ENCODE measurements around the gene PWWP2B.
"Not testable (repeated sequence)": the region's sequence is repeated elsewhere in the genome, so short reads cannot be mapped to it uniquely, and the experiment has no call there.

The PWWP2B gene

DNA sequence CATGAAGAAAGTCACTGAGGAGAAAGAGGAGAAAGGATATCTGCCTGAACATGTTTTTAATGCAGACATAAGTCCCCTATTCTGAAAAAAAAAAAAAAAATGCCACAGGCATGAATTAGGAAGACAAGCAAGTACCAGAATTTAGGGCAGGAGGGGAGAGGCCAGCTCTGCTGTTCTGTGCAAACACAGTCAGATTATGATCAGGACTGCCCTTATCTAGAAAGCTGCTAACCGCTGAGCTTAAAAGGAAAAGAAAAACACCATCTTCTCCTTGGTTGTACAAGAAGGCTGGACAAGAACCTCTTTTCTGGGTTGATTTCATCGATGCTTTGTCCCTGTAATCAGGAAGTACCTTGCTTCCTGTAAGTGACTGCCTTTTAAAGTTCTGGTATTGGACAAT is 15.3 kb upstream of the PWWP2B start:
- no peak for DNase-seq (ENCODE audit: low read depth in 3 of 3)

DNA sequence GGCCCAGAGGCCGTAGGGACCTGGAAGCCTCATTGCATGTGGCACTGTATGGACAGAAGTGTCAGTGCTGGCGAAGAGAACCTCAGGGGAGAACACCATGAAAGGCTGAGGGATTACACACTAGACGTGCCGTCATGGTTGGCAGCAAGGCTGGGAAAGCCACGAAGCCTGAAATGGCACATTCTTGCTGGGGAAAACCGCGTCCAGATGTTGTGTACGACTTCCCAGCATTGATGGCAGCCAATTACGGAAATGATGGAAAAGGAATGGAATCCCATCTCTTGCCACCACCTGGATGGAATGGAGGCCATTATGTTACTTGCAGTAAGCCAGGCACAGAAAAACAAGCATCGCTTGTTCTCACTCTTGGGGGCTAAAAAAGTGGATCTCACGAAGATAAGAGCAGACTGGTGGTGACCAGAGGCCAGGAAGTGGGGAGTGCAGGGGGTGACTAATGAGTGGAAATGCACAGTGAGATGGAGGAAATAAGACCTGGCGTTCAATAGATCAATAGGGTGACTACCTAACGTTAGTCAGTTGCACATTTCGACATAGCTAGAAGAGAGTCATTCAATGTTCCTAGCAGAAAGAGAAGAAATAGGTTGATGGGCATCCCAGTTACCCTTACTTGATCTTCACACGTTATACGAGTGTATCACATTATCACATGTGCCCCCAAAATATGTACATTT is 14.6 kb upstream of the PWWP2B start:
- DNase-seq (ENCODE audit: low read depth in 3 of 3) = no peak

DNA sequence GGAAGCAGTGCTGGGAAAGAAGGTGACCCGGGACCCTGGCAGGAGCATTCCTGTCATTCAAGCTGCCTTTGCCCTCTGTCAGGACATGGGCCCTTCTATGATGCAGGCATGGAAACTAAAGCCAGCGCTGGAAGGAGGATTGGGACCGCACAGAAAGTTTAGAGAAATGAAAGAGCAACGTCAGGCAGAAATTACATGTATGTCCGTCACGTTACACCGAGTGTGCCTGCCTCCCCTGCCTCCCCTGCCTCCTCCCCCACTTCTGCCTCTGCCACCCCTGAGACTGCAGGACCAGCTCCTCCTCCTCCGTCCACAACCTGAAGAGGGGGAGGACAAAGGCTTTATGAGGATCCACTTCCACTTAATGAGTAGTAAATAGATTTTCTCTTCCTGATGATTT is 13.9 kb upstream of the PWWP2B start:
- DNase-seq (ENCODE audit: low read depth in 3 of 3) = no peak

DNA sequence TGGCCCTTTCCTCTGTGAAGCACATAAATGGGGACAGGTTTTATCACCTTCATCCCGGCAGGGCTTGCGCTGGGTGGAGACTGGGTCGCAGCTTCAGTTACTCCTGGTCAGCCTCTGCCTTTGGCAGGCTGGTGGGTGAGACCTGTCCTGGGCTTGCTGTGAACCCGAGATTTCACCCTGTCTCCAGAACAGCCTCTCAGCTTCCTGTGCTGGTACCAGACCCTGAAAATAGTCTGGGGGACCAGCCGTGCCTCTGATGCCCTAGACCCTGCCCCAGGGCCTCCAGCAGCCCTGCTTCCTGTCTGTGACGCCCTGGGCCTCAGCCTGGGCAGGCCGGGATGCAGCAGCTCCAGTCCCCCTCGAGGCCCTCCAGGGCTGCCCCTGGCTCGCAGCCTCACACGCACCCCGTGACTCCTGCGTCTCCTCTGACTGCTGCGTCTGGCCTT is 13.2 kb upstream of the PWWP2B start:
- DNase-seq (ENCODE audit: low read depth in 3 of 3) = no peak

DNA sequence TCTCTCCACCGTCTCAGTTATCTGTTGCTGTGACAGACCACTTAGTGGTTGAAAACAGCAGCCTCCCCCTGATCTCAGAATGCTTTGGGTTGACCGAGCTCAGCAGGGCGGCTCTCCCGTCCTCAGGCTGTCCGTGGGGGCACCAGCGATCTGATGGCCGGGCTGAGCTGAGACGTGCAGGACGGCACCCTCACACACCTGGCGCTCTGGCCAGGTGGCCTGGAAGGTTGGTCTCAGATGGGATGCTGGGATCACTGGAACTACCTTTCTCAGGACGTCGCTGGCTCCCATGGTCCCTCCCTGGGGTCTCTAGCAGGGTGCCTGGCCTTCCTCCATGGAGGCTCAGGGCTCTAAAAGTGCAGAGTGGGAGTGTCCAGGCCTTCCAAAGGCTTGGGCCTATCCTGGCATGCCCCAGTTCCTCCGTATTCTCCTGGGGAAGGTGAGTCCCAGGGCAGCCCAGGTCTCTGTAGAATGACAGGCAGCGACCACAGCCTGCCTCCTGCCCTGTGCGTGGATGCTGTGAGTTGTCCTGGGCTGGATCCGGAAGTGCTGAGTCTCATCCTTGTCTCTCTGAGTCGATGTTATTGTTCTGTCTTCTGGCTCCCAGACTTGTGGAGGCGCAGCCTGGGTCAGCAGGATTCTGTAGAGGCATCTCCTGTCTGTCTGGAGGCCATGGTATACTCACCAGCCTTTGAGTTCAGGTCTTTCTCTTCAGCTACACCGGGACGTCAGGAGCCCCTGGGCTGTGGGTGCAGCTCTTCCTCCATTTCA is 12.2 kb upstream of the PWWP2B start:
- no peak for DNase-seq (ENCODE audit: low read depth in 3 of 3)

DNA sequence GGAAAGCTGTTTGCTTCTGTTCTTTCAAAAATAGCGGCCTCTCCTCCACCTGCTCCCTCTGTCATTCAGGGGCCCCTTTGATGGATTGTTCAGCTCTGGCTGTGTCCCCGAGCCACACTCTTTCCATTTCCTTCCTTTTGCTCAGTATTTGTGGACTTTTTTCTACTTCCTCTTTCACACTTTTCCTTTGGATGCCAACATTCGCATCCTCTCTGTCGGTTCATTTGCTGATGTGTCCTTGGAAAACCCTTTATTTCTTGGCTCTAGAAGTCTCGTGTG is 11.7 kb upstream of the PWWP2B start:
- no peak for DNase-seq (ENCODE audit: low read depth in 3 of 3)

DNA sequence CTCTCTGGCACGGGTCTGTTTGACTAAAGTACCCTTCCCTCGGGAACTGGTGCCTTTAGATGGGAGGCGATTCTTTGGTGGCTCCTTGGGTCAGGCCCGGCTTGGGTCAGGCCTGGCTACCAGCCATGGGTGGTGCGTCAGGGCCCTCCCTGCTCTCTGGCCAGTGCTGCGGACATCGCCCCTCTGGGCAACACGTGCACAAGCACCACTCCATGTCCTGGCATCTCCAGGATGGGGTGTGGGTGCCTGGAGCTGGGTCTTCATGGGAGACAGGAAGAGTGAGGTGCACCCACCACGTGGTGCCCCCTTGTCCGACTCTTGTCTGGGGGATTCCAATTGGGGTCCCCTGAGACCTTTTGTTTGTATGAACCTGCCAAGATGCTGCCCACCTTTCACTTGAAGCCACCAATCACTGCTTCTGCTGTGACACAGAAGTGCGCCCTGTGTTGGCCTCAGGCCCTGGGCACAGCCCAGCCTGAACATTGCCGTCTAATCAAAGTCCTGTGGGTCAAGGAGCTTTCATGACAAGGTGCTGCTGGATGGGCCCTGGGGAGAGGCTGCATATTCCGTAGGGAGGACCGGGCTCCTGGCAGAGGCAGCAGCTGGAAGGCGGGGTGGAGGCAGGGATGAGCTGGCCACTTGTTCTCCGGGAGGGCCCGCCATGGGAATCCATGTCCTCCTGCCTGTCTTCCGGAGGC is 11.1 kb upstream of the PWWP2B start:
- DNase-seq (ENCODE audit: low read depth in 3 of 3) = no peak

DNA sequence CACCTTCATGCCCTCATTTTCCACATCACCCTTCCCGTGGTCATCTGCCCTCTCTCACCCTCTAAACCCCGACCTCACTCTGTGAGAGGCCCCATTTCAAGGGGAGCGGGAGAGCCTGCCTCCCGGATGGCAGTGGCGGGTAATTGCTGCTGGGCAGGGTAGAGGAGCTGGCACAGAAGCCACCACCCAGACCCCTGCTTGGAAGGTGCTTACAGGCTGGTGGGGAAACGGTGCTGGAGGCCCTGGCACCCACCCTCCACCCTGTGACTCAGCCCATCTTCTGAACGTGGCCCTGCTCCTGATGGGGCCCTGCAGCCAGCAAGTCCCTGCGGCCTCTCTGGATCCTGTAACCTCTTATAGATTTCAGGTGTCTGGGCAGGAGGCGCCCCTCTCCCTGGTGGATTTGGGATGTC is 10.6 kb upstream of the PWWP2B start:
- no peak for DNase-seq (ENCODE audit: low read depth in 3 of 3)

DNA sequence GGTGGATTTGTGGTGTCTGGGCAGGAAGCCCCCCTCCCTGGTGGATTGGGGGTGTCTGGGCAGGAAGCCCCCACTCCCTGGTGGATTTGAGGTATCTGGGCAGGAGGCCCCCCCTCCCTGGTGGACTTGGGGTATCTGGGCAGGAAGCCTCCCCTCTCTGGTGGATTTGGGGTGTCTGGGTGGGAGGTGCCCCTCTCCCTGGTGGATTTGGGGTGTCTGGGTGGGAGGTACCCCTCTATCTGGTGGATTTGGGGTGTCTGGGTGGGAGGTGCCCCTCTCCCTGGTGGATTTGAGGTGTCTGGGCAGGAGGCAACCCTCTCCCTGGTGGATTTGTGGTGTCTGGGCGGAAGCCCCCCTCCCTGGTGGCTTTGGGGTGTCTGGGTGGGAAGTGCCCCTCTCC is 10.1 kb upstream of the PWWP2B start:
- DNase-seq (ENCODE audit: low read depth in 3 of 3) = not testable (repeated sequence)

DNA sequence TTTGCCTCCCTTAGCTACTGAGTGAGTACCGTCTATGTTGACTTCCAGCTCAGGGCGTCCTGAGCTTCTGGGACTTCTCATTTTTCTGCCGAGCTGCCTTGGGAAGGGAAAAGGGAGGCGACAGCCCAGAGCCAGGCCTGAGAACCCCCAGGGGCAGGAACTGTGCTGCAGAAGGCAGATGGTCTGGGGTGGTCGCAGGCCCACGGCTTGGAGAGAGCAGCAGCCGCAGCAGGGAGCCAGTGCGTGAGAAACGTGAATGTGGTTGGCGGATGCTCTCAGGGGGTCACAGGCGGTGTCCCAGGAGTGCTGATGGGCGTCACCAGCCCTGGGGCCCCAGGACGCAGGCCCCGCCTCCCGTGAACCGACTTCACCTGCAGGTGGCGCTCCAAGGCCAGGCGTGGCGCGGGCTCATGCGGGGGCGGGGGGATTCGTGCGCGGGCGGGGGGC is 9.2 kb upstream of the PWWP2B start:
- DNase-seq (ENCODE audit: low read depth in 3 of 3) = peak; percentile 41 to 77 (median 52)

DNA sequence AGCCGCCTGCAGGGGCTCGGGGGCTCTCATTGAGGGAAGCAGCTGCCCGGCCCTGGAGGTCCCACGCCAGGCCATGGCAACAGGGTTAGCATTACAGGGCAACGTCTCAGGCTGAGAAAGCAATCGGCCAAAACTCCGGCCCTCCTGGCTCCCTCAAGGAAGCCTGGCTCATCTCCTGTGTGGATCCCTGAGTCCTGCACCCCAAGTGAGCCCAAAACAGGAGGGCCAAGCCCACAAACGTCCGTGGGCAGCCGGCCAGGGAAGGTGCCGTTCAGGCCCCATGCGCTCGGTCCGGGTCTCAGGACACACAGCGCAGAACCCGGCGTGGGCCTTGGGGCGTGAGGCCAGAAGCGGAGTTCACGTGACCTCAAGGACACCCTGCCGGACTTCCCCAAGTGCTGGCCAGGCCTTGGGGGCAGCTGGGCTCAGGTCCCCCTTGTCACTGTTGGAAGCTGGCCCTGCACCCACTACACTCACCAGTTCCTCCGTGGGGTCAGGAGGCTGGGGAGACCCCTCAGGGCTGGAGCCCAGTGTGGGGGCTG is 8.0 kb upstream of the PWWP2B start:
- no peak for DNase-seq (ENCODE audit: low read depth in 3 of 3)

DNA sequence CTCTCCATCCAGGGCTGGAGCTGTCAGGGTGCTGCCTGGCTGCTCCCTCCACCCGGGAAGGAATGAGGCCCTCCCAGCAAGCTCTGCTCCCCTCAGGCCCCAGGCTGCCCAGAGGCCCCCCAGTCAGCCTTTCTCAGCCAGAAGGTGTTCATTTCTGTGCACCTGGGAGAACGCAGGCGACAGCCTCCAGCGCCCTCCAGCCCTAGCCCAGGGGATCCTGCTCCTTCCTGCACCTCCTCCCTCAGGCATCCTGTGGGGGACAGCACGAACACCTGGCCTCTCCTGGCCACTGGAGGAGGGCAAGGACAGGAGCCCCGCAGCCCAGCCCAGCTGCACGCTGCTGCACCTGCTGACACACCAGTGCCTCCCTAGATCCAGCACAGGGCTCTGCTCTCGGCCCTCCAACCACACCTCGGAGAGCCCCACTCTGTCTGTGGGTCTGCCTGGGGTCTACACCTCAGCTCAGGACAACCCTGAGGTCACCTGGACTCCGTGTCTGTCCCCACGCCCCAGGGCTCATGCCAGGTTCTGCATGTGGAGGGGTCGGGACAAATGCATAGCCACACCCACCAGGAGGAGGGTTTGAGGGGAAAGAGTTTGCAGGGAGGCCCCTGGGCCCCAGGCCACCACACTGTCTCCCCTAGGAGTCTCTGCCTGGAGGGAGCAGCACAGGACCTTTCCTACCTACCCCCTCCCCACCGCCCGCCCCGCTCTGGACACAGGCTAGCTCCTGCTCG is 7.4 kb upstream of the PWWP2B start:
- no peak for DNase-seq (ENCODE audit: low read depth in 3 of 3)

DNA sequence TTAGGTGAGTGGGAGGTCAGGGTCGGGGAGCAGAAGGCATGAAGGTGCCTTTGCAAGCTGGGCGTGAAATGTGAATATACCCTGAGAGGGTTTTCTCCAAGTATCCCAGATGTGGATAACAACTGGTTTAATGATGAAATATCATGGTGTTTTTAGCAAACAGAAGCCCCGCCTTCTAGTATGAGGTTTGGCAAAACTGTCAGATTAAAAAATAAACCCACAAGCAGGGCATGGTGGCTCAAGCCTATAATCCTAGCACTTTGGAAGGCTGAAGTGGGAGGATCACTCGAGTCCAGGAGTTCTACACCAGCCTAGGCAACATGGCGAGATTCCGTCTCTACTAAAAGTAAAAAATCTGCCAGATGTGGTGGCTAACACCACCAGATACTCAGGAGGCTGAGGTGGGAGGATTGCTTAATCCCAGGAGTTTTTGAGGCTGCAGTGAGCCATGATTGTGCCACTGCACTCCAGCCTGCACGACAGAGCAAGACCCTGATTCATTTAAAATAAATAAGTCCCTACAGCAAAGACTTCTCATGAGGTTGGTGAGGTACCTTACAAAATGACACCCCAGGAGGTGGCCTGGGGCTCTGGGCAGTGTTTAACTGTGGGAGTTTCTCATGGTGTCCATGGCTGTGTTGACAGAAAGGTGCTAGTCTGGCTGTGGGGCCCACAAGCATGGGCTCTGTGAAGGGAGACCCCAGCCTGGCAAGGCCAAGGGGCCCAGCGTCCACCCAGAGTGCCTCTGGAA is 6.7 kb upstream of the PWWP2B start:
- DNase-seq (ENCODE audit: low read depth in 3 of 3) = no peak

DNA sequence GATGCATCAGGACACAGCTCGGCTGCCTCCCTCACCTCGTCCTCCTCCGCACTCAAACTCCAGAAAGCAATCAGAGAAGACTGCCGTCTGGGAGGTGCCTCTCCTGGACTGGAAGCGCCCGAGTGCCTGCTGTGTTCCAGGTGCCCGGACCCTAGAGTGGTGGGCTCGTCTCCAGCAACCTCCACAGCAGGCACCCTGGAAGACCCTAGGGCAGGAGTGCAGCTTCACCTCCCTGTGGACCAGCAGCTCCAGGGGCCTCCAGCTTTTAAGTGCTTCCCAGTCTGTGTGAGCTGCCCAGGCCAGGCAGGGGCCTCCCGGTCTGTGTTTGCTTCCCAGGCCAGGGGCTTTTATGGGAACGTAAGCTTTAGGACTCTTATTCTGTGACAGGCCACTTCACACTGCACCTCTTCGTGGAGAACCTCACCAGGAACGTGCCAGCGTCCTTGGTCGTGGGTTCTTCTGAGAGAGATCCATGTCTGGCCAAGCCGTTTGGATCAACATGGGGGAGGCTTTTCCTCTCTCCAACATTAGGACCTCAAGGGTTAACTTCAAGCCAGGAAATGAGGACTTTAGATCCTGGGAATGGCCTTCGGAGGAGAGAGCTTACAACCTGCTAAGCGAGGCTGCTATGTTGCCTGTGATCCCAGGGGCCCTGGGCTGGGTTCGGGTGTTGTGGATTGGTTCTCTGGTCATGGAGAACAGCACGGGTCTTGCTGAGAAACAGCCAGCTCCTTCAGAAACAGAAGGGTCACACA is 5.9 kb upstream of the PWWP2B start:
- no peak for DNase-seq (ENCODE audit: low read depth in 3 of 3)

DNA sequence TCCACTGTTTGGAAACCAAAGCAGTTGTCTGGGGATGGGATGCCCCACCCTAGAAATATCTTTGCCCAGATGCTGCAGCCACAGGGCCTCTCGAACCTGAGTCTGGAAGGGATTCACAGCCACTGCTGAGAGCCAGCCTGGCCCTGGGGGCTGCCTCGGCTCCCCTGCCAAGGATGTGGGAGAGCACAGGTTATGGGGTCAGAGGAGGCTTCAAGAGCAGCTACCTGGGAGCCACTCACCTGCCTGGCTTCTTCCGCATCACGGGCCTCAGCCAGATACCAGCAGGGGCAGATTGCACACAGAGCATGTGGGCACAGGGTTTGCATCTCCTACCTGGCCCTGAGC is 5.4 kb upstream of the PWWP2B start:
- DNase-seq (ENCODE audit: low read depth in 3 of 3) = no peak

DNA sequence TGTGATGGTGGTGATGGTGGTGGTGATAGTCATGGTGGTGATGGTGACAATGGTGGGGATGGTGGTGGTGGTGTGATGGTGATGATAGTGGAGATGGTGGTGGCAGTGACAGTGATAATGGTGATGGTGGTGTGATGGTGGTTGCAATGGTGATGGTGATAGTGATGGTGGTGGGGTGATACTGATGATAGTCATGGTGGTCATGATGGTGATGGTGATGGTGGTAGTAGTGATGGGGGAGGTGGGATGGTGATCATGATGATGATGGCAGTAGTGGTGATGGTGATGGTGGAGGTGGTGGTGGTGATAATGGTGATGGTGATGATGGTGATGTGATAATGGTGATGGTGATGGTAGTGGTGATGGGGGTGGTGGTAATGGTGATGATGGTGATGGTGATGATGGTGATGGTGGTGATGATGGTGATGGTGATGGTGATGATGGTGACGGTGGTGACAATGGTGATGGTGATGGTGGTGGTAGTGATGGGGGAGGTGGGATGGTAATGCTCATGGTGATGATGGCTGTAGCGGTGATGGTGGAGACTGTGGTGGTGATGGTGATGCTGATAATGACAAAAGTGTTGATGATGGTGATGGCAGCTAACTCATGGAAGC is 4.7 kb upstream of the PWWP2B start:
- no peak for DNase-seq (ENCODE audit: low read depth in 3 of 3)

DNA sequence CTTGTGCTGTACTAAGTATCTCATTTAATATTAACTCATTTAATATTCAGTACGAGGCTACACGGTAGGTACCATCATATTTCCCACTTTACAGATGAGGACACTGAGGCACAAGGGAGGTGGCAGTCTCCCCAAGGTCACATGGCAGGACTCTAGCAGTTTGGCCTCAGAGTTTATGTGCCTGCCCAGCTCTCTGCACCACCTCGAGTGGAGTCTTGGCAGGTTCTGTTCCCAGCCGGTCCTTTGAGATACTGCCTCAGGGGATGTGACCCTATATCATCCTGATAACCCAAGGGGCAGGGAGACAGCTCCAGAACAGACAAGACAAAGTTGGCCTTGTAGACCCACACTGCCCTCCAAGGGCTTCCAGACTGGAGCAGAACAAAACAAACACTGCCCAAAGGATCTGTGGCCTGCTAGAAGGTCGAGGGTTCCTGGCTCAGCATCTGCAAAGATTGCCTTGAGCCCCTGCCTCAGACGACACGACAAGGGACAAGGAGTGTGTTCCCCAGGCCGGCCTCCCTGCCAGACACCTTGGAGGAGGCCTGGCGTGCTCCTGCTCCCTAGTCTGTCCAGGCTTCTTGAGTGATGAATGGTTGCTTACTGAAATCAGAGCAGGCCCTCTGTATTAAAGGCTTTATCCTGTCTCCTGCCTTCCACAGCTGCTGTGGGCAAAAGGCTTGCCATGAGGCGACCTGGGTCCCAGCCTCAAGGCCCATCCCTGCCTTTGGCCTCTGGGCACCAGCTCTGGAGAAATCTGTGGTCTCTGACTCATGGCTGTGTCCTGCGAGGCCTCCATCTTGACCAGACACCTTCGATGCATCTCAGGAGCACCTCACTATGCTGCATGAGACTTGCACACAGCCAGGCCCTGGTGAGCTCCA is 3.9 kb upstream of the PWWP2B start:
- DNase-seq (ENCODE audit: low read depth in 3 of 3) = no peak

DNA sequence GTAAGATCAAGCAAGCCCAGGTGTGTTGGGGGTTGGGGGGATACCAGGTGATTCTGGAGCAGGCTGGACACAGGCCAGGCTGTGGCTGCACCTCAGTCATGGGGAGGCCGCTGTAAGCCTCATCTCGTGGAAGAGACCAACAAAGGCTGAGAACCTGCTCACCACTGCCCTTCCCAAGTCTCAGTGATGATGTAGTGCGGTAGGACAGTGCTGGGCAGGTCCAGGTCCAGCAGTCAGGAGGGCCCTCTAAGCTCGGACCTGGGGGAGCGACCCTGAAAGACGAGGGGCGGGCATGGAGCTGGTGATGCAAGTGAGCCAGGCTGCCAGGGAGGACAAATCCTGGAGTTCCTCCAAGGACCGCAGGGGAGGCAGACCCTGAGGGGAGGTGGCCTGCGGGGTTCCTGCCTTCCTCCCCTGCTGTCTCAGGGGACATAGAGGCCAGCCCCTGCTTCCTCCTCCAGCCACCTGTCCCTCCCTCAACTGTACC is 3.3 kb upstream of the PWWP2B start:
- no peak for DNase-seq (ENCODE audit: low read depth in 3 of 3)

DNA sequence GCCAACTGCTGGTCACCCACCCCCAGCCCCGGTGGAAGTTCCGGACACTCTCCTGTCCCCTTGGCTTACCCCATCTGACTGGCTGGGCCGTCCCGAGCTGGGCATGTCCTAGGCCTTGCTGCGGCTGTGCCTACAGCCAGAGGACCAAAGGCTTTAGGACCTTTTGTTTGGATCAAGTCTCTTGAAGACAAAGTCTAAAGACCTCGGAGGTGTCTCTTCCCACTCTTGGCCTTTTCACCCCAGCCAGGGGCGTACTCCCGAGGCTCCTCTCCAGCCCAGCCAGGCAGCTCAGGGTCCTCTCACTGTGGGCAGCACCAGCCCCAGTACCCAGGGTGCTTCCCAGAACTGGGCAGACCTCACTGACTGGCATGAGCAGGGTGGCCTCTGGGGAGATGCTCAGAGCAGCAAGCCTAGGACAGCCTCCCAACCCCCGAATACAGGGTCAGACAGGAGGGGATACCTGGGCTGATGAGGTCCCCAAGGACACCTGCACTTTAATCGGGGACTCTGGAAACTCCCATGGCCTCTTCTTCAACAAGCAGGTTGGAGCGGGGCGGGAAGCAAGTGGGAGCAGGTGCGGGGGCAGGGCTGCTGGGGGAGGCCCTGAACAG is 2.7 kb upstream of the PWWP2B start:
- DNase-seq (ENCODE audit: low read depth in 3 of 3) = no peak

Measured in stimulated activated CD4-positive, alpha-beta T cell treated with anti-CD3 and anti-CD28 coated beads, TNF-alpha, amount 100 ng/mL, for 48 hours (primary cell).